BJ (cell line): ENCODE data around the gene VAMP5. TPM values are rescaled to one million over a fixed set of nuclear protein-coding genes. Genes with fewer than 3 reads are reported as not detected.

ENCODE experiments used
- CTCF ChIA-PET: fragments of 350-600 bp; formaldehyde crosslinking; extraction: SDS; loops from one replicate; lab custom pipeline; 2021; ENCODE audit warnings: antibody characterized with exemption, inconsistent platforms; lab: Yijun Ruan, JAX
- POLR2A ChIA-PET: fragments of 300-600 bp; sonication (Branson Sonifier 250); formaldehyde crosslinking; extraction: SDS; loops from one replicate; lab custom pipeline; 2021; ENCODE audit warnings: antibody characterized with exemption; lab: Charles Lee
- DNase-seq: peaks from one replicate; pipeline ENCODE4 v3.0.0-alpha.2; 2011; ENCODE audit warnings: low read depth
- H3K27me3 ChIP-seq: 2 replicates; pipeline ENCODE4 v1.6.0; 2011; ENCODE audit warnings: low read length; ENCODE audit not compliant: control insufficient read depth, insufficient read depth
- H3K36me3 ChIP-seq: 2 replicates; pipeline ENCODE4 v1.5.1; 2011; ENCODE audit warnings: low read length; ENCODE audit not compliant: control insufficient read depth, insufficient read depth
- H3K4me3 ChIP-seq: 2 replicates; pipeline ENCODE4 v1.5.1; 2011; ENCODE audit warnings: low read depth, mild to moderate bottlenecking, control low read depth, low read length
- polyA plus RNA-seq: library from polyadenylated mRNA; depleted of rRNA; stranded (reverse); fragments of >200 nt; gene quantifications from 2 replicates; pipeline ENCODE4 v1.2.3, GENCODE V29; 2011
- TF ChIP-seq, protein P1 (sequence below): IDR thresholded peaks from 2 replicates; pipeline ENCODE4 v1.5.1; 2011; ENCODE audit warnings: low read depth, mild to moderate bottlenecking, control low read depth, inconsistent platforms, low read length, moderate library complexity; ENCODE audit not compliant: insufficient read depth

The VAMP5 gene
- polyA plus RNA-seq, 1 experiment, result 161 TPM

DNA sequence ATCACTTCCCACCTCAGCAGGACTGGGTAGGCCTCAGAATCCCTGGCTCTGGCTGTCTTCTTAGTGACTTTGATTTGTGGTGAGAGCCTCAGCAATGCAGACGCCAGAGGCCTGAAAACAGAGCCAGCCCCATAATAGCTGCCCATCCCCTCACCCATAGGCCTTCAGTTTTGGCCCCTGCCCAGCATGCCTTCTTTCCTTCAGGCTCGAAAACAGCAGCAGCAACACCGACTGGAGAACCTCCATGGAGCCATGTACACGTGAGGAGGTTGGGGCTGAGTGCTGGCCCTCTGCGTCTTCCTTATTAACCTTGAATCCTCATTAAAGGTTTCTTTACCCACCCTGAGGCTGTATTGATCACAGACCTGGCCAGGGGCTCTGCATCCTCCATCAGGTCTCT, 13.0 kb downstream of the VAMP5 start:
- TF ChIP-seq, protein P1, sequence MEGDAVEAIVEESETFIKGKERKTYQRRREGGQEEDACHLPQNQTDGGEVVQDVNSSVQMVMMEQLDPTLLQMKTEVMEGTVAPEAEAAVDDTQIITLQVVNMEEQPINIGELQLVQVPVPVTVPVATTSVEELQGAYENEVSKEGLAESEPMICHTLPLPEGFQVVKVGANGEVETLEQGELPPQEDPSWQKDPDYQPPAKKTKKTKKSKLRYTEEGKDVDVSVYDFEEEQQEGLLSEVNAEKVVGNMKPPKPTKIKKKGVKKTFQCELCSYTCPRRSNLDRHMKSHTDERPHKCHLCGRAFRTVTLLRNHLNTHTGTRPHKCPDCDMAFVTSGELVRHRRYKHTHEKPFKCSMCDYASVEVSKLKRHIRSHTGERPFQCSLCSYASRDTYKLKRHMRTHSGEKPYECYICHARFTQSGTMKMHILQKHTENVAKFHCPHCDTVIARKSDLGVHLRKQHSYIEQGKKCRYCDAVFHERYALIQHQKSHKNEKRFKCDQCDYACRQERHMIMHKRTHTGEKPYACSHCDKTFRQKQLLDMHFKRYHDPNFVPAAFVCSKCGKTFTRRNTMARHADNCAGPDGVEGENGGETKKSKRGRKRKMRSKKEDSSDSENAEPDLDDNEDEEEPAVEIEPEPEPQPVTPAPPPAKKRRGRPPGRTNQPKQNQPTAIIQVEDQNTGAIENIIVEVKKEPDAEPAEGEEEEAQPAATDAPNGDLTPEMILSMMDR, result no peak
- Histone ChIP-seq H3K4me3 (no peak overlapping the region), H3K36me3 (peaks cover 18% of the 10 kb centered on the region), H3K27me3 (no peaks in the 10 kb centered on the region)
- POLR2A ChIA-PET, result no interaction called here
- DNase-seq, result no peak
- CTCF ChIA-PET, result interaction anchor here (1.1 to 1.5 kb wide), 2 partner anchors 37 to 177 kb away, joined by 3 to 4 read pairs; no protein-coding TSS in a partner anchor

DNA sequence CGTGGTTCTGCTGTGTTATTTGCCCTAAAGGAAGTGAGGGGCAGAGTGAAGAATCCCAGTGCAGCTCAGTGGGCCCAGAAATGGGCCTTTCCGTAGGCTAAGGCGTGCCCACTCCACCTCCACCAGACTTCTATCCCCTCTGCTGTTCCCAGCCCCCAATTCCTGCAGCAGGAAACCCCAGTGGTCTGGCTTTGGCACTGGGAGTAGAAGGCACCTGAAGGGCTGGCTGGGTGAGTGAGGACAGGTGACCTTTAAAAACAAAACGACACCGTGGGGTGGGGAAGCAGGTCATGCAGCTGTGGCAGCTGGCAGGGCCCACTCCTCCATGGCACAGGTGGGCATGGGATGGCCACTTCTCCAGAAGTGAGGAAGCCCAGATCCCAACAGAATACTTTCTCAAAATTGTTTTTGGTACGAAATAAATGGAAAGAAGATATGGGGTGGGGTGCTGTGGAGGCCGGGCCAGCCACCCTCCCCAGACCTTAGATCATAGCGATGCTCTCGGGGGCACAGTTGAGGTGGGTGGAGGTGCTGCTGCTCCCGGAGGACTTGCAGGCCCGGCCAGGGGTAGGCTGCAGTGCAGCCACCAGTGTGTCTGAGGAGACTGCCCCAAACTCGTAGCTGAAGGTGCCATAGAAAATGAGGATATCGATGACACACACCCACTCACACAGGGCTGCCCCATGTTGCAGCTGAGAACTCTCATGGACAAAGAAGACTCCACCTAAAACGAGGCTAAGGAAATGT, 14.5 kb downstream of the VAMP5 start:
- Histone ChIP-seq H3K27me3 (no peaks in the 10 kb centered on the region), H3K36me3 (peaks cover 17% of the 10 kb centered on the region), H3K4me3 (no peak overlapping the region)
- ChIA-PET CTCF (no interaction called here), POLR2A (interaction anchor here (0.7 kb wide), 1 partner anchor 14 kb away, joined by 5 read pairs; the partner anchor contains the start of gene VAMP5)
- TF ChIP-seq, protein P1, result no peak
- no peak for DNase-seq

DNA sequence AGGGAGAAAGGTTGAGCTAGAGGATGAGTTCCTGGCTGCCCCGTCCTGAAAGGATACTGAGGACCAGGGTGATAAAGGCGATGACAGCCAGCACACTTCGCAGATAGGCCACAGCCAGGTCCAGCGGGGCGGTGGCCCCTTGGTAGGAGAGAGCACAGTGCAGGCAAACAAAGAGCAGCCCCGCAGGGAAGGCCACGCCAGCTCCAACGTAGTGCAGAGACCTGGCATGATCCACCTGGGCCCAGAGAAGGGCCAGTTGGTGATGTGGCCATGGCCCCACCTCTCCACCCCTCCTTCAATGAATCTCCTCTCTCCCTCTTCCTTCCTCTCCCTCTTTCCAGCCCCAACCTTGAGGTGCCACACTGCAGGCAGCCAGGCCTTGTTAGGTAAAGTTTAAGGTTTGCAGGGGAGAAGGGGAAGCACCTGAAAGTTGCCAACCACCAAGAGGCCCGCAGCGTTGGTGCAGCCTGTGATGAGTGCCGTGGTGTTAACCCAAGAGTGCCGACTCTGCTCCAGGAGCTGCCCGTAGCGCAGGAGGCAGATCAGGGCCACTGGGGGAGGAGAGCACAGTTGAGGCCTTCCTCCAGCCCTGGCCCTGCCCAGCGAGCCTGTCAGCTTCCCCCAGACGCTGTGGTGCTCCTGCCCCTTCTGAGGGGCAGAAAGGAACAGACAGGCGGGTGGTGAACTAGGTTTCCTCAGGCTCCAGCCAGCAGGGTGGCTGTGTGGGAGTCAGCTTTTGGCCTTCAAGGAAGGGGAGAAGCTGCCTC, 15.4 kb downstream of the VAMP5 start:
- Histone ChIP-seq H3K36me3 (peaks cover 17% of the 10 kb centered on the region), H3K4me3 (no peak overlapping the region), H3K27me3 (no peaks in the 10 kb centered on the region)
- no peak for DNase-seq
- ChIA-PET CTCF (interaction anchor here (0.9 kb wide), 1 partner anchor 41 kb away, joined by 3 read pairs; no protein-coding TSS in a partner anchor), POLR2A (no interaction called here)
- TF ChIP-seq, protein P1, result no peak

DNA sequence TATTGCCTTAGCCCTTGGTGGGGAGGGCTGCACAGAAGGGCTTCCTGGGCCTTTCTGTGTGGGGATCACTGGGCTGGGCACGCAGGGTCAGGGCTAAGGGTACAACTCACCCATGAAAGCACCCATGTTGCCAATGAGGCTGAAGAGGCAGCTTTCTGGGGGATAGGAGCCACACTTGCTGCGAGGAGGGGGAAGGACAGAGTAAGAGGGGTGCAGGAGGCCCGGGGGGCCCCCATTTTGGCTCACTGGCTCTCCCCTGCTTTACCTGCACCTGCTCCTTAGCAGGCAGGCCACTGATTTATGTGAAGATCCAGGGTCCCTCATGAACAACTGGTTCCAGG, 16.0 kb downstream of the VAMP5 start:
- Histone ChIP-seq H3K4me3 (no peak overlapping the region), H3K27me3 (no peaks in the 10 kb centered on the region), H3K36me3 (peaks cover 17% of the 10 kb centered on the region)
- TF ChIP-seq, protein P1, result no peak
- ChIA-PET POLR2A (no interaction called here), CTCF (interaction anchor here (0.9 to 1.6 kb wide), 2 partner anchors 10 to 41 kb away, joined by 3 to 6 read pairs; no protein-coding TSS in a partner anchor)
- no peak for DNase-seq

DNA sequence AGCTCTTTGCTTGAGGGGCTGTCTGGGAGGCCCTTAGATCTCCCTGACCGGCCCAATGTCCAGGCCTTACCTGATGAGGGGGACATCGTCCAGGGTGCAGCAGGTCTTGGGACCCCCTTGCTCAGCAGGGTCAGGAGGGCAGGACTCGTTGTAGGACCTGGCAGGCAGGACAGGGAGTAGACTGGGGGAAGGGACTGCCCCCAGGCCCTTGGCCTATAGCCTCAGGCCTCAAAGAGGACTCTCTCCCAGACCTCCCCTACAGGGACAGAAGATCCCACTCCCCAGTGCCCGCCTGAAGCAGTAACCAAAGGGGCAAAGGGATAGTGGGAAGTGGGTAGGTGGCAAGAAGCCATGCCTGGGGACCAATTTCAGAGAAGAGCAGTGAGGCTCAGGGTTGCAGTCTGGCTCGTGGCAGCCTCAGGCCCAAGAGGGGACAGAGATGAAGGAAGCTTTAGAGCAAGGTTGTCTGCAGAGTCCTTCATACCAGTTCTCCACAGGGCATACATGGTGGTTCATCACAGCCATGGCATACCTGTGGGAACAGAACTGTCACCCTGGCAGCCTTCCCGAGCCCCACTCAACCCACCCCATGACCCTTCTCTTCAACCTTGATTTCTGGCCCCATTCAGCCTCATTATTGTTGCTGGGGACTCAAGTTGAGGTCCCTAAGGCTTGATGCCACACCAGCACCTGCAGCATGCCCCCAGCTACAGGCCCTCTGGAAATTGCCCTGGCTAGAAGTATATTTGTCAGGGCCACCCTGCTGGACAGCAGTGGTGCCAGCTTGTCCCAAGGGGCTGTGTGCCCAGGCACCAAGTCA, 16.9 kb downstream of the VAMP5 start:
- ChIA-PET CTCF (interaction anchor here (1.6 kb wide), 1 partner anchor 11 kb away, joined by 6 read pairs; no protein-coding TSS in a partner anchor), POLR2A (no interaction called here)
- TF ChIP-seq, protein P1, result no peak
- no peaks in the 10 kb centered on the region for H3K27me3 ChIP-seq
- peaks cover 17% of the 10 kb centered on the region for H3K36me3 ChIP-seq
- H3K4me3 ChIP-seq, result peak overlapping the region; percentile 59; the same call in 1 of the 2 replicates
- DNase-seq, result no peak
